ENCODE data around the gene PPIP5K2. TPM values are rescaled to one million over a fixed set of nuclear protein-coding genes. Genes with fewer than 3 reads are reported as not detected.
"Not testable (repeated sequence)": the region's sequence is repeated elsewhere in the genome, so short reads cannot be mapped to it uniquely, and the experiment has no call there.

PPIP5K2 gene
- total RNA-seq, 5 donors from 2014 or later (not counting 1 experiment from before 2014, with no cell fraction given) = 40.1 to 63.7 (median 53.3) TPM

- CTCF ChIA-PET = interaction anchor here (0.6 to 3.4 kb wide), 27 partner anchors 11 to 607 kb away, joined by 3 to 28 read pairs (median 4); partner anchors contain the start of genes GIN1 (in 1 of the 2) and PPIP5K2 (in 1 of the 2)
- no CpG with 5 or more reads among the region's 2 CpGs for WGBS (ENCODE audit: insufficient coverage)
- POLR2A ChIA-PET = no interaction called here
- DNase-seq = peak; percentile 59 to 89 (median 79)
- Mint-ChIP-seq H3K27me3 (no peaks in the 10 kb centered on the region), H3K4me3 (no peak overlapping the region), H3K27ac (no peak overlapping the region), H3K4me1 (peaks cover 3 to 4% (median 3%) of the 10 kb centered on the region in 3 donors), H3K9me3 (no peaks in the 10 kb centered on the region), H3K36me3 (peaks cover 28% of the 10 kb centered on the region)
- Histone ChIP-seq H3K36me3 (ENCODE audit: control insufficient read depth in 2 of 2, extremely low read depth in 1 of 2, insufficient read depth in 1 of 2, low read length in 1 of 2) (peaks cover 0 to 10% of the 10 kb centered on the region in 2 donors), H3K9me3 (no peaks in the 10 kb centered on the region), H3K27me3 (replicated peaks in 1 of 2; ENCODE audit: control insufficient read depth in 2 of 2, extremely low read depth in 1 of 2, insufficient read depth in 2 of 2, low read length in 1 of 2) (no peaks in the 10 kb centered on the region), H3K4me3 (ENCODE audit: control insufficient read depth in 1 of 2, extremely low read depth in 1 of 2, low read length in 1 of 2) (no peak overlapping the region), H3K27ac (ENCODE audit: low read length) (no peak overlapping the region), H3K4me1 (ENCODE audit: control insufficient read depth in 1 of 2, extremely low read depth in 1 of 2, insufficient read depth in 2 of 2, low read length in 2 of 2) (no peaks in the 10 kb centered on the region)
- peak; percentile 77 to 97 (median 89) for ATAC-seq (replicated peaks in 1 of 4)
Observed at GRCh38 chr5:103139264-103139865, 19.3 kb downstream of the PPIP5K2 start.

GRCh38 chr5:103142132-103142531 lies 22.0 kb downstream of the PPIP5K2 start:
- CTCF ChIA-PET = interaction anchor here in 1 of 2 donors (0.8 kb wide), 1 partner anchor 360 kb away, joined by 3 read pairs; no protein-coding TSS in a partner anchor
- WGBS (ENCODE audit: insufficient coverage) = 99% methylated on average over 12 of the region's 25 CpGs
- ATAC-seq (replicated peaks in 1 of 4); POLR2A ChIA-PET; DNase-seq; H3K27me3 ChIP-seq (replicated peaks in 1 of 2; ENCODE audit: control insufficient read depth in 2 of 2, extremely low read depth in 1 of 2, insufficient read depth in 2 of 2, low read length in 1 of 2); H3K9me3 Mint-ChIP-seq; H3K9me3 ChIP-seq; H3K4me3 ChIP-seq (ENCODE audit: control insufficient read depth in 1 of 2, extremely low read depth in 1 of 2, low read length in 1 of 2); H3K4me1 ChIP-seq (ENCODE audit: control insufficient read depth in 1 of 2, extremely low read depth in 1 of 2, insufficient read depth in 2 of 2, low read length in 2 of 2); H3K27ac ChIP-seq (ENCODE audit: low read length); H3K27ac Mint-ChIP-seq; H3K4me3 Mint-ChIP-seq; H3K27me3 Mint-ChIP-seq; H3K36me3 ChIP-seq (ENCODE audit: control insufficient read depth in 2 of 2, extremely low read depth in 1 of 2, insufficient read depth in 1 of 2, low read length in 1 of 2); H3K4me1 Mint-ChIP-seq: not testable (repeated sequence)
- H3K36me3 Mint-ChIP-seq = peaks cover 26% of the 10 kb centered on the region

GRCh38 chr5:103145196-103145595 lies 25.1 kb downstream of the PPIP5K2 start:
- ATAC-seq (replicated peaks in 1 of 4) (no peak), DNase-seq (no peak)
- no peaks in the 10 kb centered on the region for H3K27me3 Mint-ChIP-seq
- no peaks in the 10 kb centered on the region for H3K9me3 Mint-ChIP-seq
- Histone ChIP-seq H3K27ac (ENCODE audit: low read length) (no peak overlapping the region), H3K27me3 (replicated peaks in 1 of 2; ENCODE audit: control insufficient read depth in 2 of 2, extremely low read depth in 1 of 2, insufficient read depth in 2 of 2, low read length in 1 of 2) (no peaks in the 10 kb centered on the region), H3K36me3 (ENCODE audit: control insufficient read depth in 2 of 2, extremely low read depth in 1 of 2, insufficient read depth in 1 of 2, low read length in 1 of 2) (peaks cover under 1 to 5% of the 10 kb centered on the region in 2 donors), H3K4me3 (ENCODE audit: control insufficient read depth in 1 of 2, extremely low read depth in 1 of 2, low read length in 1 of 2) (no peak overlapping the region), H3K4me1 (ENCODE audit: control insufficient read depth in 1 of 2, extremely low read depth in 1 of 2, insufficient read depth in 2 of 2, low read length in 2 of 2) (no peaks in the 10 kb centered on the region), H3K9me3 (no peaks in the 10 kb centered on the region)
- CTCF ChIA-PET = interaction anchor here in 1 of 2 donors (0.7 to 1.4 kb wide), 4 partner anchors 17 to 850 kb away, joined by 3 to 4 read pairs (median 3); no protein-coding TSS in a partner anchor
- H3K4me3 Mint-ChIP-seq = no peak overlapping the region
- POLR2A ChIA-PET = interaction anchor here in 1 of 2 donors (0.5 kb wide), 1 partner anchor 363 kb away, joined by 4 read pairs; no protein-coding TSS in a partner anchor
- H3K36me3 Mint-ChIP-seq = peaks cover 19% of the 10 kb centered on the region
- peaks cover 0 to 5% (median 0%) of the 10 kb centered on the region in 3 donors for H3K4me1 Mint-ChIP-seq
- H3K27ac Mint-ChIP-seq = no peak overlapping the region

- ATAC-seq (replicated peaks in 1 of 4) (no peak), DNase-seq (no peak)
- Histone ChIP-seq H3K9me3 (no peaks in the 10 kb centered on the region), H3K27ac (ENCODE audit: low read length) (no peak overlapping the region), H3K4me3 (ENCODE audit: control insufficient read depth in 1 of 2, extremely low read depth in 1 of 2, low read length in 1 of 2) (no peak overlapping the region), H3K4me1 (ENCODE audit: control insufficient read depth in 1 of 2, extremely low read depth in 1 of 2, insufficient read depth in 2 of 2, low read length in 2 of 2) (no peaks in the 10 kb centered on the region), H3K27me3 (replicated peaks in 1 of 2; ENCODE audit: control insufficient read depth in 2 of 2, extremely low read depth in 1 of 2, insufficient read depth in 2 of 2, low read length in 1 of 2) (no peaks in the 10 kb centered on the region), H3K36me3 (ENCODE audit: control insufficient read depth in 2 of 2, extremely low read depth in 1 of 2, insufficient read depth in 1 of 2, low read length in 1 of 2) (peaks cover 5 to 12% of the 10 kb centered on the region in 2 donors)
- Mint-ChIP-seq H3K27ac (no peak overlapping the region), H3K27me3 (no peaks in the 10 kb centered on the region), H3K9me3 (no peaks in the 10 kb centered on the region), H3K4me1 (peaks cover 0 to 5% (median 0%) of the 10 kb centered on the region in 3 donors), H3K36me3 (peaks cover 14% of the 10 kb centered on the region), H3K4me3 (no peak overlapping the region)
- no CpG with 5 or more reads among the region's 1 CpG for WGBS (ENCODE audit: insufficient coverage)
- ChIA-PET CTCF (no interaction called here), POLR2A (no interaction called here)
Observed at GRCh38 chr5:103148213-103148612, 28.1 kb downstream of the PPIP5K2 start.

- Mint-ChIP-seq H3K4me3 (no peak overlapping the region), H3K4me1 (no peaks in the 10 kb centered on the region), H3K36me3 (peaks cover 27% of the 10 kb centered on the region), H3K27ac (no peak overlapping the region), H3K27me3 (no peaks in the 10 kb centered on the region), H3K9me3 (no peaks in the 10 kb centered on the region)
- H3K9me3 ChIP-seq = no peaks in the 10 kb centered on the region
- DNase-seq (no peak), ATAC-seq (replicated peaks in 1 of 4) (no peak)
- ChIA-PET CTCF (no interaction called here), POLR2A (no interaction called here)
- no CpG with 5 or more reads among the region's 1 CpG for WGBS (ENCODE audit: insufficient coverage)
- H3K4me1 ChIP-seq (ENCODE audit: control insufficient read depth in 1 of 2, extremely low read depth in 1 of 2, insufficient read depth in 2 of 2, low read length in 2 of 2) = no peaks in the 10 kb centered on the region
- no peak overlapping the region for H3K27ac ChIP-seq (ENCODE audit: low read length)
- no peaks in the 10 kb centered on the region for H3K27me3 ChIP-seq (replicated peaks in 1 of 2; ENCODE audit: control insufficient read depth in 2 of 2, extremely low read depth in 1 of 2, insufficient read depth in 2 of 2, low read length in 1 of 2)
- H3K36me3 ChIP-seq (ENCODE audit: control insufficient read depth in 2 of 2, extremely low read depth in 1 of 2, insufficient read depth in 1 of 2, low read length in 1 of 2) = peaks cover 5 to 22% of the 10 kb centered on the region in 2 donors
- H3K4me3 ChIP-seq (ENCODE audit: control insufficient read depth in 1 of 2, extremely low read depth in 1 of 2, low read length in 1 of 2) = no peak overlapping the region
Observed at GRCh38 chr5:103151156-103151555, 31.1 kb downstream of the PPIP5K2 start.

GRCh38 chr5:103166706-103167105 lies 46.6 kb downstream of the PPIP5K2 start:
- no peak overlapping the region for H3K4me3 ChIP-seq (ENCODE audit: control insufficient read depth in 1 of 2, extremely low read depth in 1 of 2, low read length in 1 of 2)
- ATAC-seq (replicated peaks in 1 of 4) = no peak
- H3K27ac ChIP-seq (ENCODE audit: low read length) = no peak overlapping the region
- no peaks in the 10 kb centered on the region for H3K4me1 ChIP-seq (ENCODE audit: control insufficient read depth in 1 of 2, extremely low read depth in 1 of 2, insufficient read depth in 2 of 2, low read length in 2 of 2)
- CTCF ChIA-PET = interaction anchor here in 1 of 2 donors (1.6 kb wide), 1 partner anchor 27 kb away, joined by 3 read pairs; no protein-coding TSS in a partner anchor
- POLR2A ChIA-PET = no interaction called here
- H3K36me3 ChIP-seq (ENCODE audit: control insufficient read depth in 2 of 2, extremely low read depth in 1 of 2, insufficient read depth in 1 of 2, low read length in 1 of 2) = peaks cover 0 to 20% of the 10 kb centered on the region in 2 donors
- Mint-ChIP-seq H3K4me1 (no peaks in the 10 kb centered on the region), H3K9me3 (no peaks in the 10 kb centered on the region), H3K36me3 (peaks cover 42% of the 10 kb centered on the region), H3K27me3 (no peaks in the 10 kb centered on the region), H3K27ac (no peak overlapping the region), H3K4me3 (no peak overlapping the region)
- H3K27me3 ChIP-seq (replicated peaks in 1 of 2; ENCODE audit: control insufficient read depth in 2 of 2, extremely low read depth in 1 of 2, insufficient read depth in 2 of 2, low read length in 1 of 2) = no peaks in the 10 kb centered on the region
- H3K9me3 ChIP-seq = no peaks in the 10 kb centered on the region
- no peak for DNase-seq

Data from T-cell (primary cell).